GM19023 (cell line): ENCODE results near the gene EFNA5.
"Not testable (repeated sequence)": the region's sequence is repeated elsewhere in the genome, so short reads cannot be mapped to it uniquely, and the experiment has no call there.

ENCODE experiments used
- ATAC-seq: cut with Tn5 transposase; IDR thresholded peaks from one replicate; pipeline ENCODE4 v1.9.1; 2021; ENCODE audit warnings: mild to moderate bottlenecking, moderate library complexity; ENCODE audit not compliant: unreplicated experiment

The EFNA5 gene

GRCh38 chr5:107468276-107468675 is 202.5 kb downstream of the EFNA5 start:
- ATAC-seq, result no peak

- no peak for ATAC-seq
Observed at GRCh38 chr5:107467137-107467932, 203.4 kb downstream of the EFNA5 start.

- no peak for ATAC-seq
Observed at GRCh38 chr5:107466233-107466769, 204.4 kb downstream of the EFNA5 start.

DNA sequence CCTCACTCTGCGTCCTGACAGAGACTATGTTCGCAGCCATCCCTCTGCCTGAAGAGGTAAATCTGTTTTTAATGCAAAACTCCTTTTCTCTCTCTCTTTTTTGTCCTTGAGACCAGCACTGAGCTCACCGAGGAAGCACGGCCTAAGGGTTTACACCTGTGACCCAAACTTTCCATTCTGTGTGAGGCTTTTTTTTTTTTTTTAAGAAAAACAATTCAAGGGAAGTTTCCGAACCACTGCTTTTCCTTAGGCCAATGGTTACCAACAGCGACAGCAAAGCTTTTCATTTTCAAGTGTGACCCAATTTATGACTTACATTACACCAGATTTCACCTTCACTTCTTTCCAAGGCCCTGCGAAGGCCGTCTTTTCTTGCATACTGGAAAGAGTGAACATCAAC is 205.9 kb downstream of the EFNA5 start:
- no peak for ATAC-seq

DNA sequence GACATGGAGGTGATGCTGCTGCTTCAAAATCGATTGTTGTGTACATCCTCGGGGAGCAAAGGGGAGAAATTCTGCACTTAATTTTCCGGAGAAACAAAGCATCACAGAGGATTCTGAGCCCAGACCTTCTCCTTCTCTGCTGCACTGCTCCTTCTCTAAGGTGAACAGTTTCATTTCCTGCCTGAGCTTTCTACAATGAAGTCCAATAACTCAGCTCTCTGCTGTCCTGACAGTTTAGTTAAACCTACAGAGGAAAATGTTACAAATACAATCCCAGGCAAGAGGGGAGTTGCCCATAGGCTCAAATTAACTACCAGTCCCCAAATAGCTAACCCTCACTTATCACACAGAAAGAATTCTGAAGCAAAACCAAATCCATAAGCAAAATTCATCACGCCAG is 206.3 kb downstream of the EFNA5 start:
- ATAC-seq, result no peak

DNA sequence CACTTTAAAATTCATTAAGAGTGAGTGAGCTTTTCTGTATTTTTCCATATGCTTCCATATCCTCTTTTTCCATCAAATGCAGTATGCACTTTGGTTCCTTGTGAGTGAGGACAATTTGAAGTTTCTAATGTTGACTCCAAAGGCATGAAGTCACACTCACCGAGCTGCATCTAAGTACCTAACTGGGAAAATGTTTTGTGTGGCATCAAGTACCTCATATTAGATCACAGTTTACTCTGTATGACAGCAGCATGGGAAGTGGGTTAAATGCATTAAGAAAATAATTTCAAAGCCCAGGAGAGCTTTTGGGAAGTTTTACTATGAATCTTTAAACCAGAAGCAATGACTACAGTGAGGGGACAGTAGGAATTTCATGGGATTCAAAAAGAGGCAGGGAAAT is 207.0 kb downstream of the EFNA5 start:
- ATAC-seq, result no peak

GRCh38 chr5:107461770-107462169 is 209.0 kb downstream of the EFNA5 start:
- ATAC-seq, result no peak

DNA sequence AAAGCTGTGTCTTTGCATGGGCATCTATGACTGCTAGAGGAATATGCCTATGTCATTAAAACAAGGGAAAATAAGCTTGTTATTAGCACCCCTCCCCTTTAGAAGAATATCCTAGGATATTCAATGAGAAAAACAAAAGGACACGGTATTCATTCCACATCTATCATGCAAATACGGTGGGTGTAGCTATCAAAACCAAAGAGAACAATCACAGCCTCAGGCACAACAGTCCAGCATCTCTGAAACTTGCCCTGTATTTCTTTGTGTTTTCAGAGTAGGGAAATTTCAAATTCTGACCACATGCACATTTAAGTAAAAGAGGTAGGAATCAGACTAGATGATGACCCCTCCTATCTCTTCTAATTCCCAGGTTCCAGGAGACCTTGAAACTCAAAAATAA is 209.9 kb downstream of the EFNA5 start:
- no peak for ATAC-seq

DNA sequence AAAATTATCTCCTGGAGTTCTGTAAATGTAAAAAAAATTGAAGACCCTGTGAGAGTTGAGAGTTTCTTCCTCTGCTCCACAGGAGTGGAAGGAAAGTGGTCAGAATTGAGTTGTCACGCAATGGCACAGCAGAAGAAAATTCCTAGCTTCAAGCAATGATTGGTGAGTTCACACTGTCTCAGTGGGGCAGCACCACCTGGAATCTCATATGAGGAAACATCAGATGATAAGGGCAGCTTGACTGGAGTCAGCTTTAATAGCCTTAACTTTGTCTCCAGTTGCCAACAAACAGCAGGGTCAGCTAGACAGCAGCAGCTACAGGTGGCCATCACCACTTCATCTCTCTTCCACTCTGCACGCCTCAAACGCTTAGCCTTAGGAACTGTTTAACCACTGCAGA is 211.1 kb downstream of the EFNA5 start:
- ATAC-seq, result no peak

DNA sequence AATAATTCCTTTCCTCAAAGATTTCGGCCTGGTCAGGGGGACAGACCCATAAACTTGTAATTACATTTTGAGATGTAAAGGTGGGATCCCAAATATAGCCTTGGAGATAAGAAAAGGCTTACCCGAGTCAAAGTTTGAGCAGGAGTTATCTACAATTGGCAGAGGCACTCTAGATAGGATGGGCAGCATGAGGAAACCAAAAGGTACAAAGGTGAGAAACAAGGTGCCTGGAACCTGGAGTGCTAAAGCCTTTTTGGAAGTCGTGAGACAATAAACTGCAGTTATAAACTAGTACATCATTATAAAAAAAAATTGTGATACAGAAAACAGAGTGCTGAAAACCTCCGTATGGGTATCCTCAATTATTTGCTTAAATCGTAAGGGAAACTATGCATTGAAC is 212.4 kb downstream of the EFNA5 start:
- ATAC-seq, result no peak

GRCh38 chr5:107457881-107458280 is 212.9 kb downstream of the EFNA5 start:
- ATAC-seq, result no peak

DNA sequence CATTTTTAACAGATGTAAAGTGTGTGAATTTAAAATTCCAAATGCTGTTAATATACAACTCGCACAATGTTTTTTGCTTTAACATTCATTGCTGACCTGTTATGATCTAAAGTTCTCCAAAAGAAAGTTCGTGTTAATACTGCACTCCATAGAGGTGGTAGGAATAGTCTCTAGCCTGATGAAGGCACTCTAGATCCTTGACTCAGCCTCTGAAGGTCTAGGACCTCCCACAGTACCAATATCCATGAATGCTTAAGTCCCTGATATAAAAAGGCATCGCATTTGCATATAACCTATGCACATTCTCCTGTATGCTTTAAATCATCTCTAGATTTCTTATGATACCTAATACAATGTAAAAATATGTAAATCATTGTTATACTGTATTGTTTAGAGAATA is 213.6 kb downstream of the EFNA5 start:
- no peak for ATAC-seq

DNA sequence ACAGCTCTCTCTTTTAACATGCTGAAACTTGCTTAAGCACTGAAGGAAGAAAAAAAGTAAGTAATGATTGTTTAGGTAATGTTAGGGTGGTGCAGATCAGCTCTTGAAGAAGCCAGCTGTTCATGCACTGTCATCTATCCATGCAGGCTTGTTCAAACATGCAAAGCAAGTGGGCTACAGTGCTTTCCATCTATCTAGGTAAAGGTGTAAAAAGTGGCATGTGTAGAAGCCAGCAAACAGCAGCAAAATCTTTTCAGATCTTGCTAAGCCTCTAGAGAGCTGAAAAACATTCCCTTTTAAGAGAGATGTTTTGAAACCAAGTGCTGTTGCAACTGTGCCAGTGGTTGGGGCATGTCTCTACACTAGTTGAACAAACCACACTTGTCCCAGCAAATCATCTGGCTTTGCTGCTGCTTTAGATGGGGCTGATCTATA is 214.4 kb downstream of the EFNA5 start:
- peak; percentile 85 for ATAC-seq

DNA sequence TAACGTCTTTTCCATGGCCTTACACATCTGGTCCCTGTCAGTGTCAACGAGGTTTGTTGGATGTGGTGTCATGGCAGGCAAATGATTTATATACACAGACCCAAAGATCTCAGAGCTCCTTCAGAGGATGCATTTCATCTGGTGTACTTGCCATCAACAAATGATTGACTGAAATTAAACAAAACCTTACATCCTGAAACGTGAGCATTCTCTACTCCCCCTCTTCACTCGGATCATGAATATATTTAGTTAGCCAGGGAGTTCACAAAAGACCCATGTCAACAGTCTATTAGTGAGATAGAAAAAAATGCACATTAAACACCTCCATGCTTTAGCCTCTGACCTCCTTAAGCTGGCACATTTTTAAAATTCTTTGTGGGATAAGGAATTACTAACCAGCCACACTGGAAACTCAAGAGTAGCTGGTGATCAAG is 215.6 kb downstream of the EFNA5 start:
- no peak for ATAC-seq

DNA sequence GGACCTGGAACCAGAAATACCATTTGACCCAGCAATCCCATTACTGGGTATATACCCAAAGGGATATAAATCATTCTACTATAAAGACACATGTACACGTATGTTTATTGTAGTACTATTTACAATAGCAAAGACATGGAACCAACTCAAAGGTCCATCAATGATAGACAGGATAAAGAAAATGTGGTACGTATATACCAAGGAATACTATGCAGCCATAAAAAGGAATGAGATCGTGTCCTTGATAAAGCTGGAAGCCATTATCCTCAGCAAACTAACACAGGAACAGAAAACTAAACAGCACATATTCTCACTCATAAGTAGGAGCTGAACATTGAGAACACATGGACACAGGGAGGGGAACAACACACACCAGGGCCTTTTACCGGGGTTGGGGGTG is 218.9 kb downstream of the EFNA5 start:
- ATAC-seq, result not testable (repeated sequence)

DNA sequence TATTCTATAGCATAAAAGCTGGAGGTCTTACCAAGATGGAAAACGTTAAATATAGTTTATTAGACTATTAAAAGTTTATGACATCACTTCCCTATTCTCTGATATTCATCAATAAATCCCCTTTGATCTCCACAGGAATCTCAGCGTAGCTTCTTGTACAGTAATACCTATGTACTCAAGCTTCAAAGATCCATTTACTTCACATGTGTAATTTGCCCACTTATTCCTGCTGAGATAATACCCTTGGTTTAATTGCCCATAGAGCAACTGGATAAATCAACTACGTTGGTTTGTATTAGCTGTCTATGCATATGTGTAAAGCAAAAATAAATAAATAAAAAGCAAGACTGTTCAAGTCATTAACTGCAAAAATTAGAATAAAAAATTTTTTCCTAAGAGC is 219.7 kb downstream of the EFNA5 start:
- ATAC-seq, result no peak

DNA sequence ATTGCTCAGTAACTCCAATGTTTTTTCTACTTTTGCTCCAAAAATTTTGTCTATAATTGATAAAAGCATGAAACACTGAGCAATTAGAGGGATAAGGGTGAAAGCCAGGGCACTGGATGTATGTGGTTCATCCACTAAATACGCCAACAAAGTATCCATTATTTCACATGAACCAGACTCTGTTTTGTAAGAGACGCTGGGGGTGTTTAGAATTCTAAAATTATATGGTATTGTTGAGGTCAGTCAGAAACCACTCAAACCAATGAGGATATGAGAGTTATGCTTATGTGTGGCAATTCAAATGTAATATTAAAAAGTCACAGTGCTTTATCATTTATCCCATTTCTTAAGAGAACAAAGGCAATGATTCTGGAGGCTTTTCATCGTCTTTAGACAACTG is 220.2 kb downstream of the EFNA5 start:
- ATAC-seq, result no peak

- ATAC-seq, result no peak
Observed at GRCh38 chr5:107449369-107449768, 221.4 kb downstream of the EFNA5 start.

DNA sequence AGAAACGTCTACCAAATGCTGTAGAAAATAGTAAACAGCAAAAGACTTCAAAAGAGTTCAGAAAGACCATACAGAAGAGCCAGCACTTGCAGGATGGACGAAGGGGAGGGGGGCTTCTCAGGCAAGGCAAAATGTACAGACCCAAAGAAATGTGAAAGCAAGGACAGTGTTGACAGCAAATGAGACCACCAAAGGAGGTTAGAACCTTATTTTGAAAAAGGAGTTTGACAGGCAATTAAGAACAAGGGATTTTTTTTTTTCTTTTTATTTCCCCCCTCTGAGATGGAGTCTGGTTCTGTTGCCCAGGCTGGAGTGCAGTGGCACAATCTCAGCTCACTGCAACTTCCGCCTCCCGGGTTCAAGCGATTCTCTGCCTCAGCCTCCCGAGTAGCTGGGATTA is 223.2 kb downstream of the EFNA5 start:
- ATAC-seq, result no peak

GRCh38 chr5:107446972-107447371 is 223.8 kb downstream of the EFNA5 start:
- ATAC-seq, result no peak

- no peak for ATAC-seq
Observed at GRCh38 chr5:107444300-107444699, 226.4 kb downstream of the EFNA5 start.

DNA sequence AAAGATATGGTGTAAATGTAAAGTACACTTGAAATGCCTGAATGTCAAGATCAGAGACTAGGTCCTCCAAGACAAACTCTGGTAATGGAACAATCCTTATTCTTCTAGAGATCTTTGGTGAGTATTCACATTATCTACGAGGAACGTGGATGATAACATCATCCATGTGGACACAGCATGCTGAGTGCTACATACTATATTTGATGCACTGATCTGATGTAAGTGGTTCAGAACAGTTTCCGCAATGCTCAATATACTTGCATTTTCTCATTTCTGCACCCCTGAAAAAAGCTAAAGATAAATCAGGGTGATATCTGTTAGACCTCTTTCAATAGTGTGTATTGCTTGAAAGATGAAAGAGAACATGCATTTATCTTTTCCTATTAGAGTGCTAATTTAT is 226.8 kb downstream of the EFNA5 start:
- ATAC-seq, result no peak

DNA sequence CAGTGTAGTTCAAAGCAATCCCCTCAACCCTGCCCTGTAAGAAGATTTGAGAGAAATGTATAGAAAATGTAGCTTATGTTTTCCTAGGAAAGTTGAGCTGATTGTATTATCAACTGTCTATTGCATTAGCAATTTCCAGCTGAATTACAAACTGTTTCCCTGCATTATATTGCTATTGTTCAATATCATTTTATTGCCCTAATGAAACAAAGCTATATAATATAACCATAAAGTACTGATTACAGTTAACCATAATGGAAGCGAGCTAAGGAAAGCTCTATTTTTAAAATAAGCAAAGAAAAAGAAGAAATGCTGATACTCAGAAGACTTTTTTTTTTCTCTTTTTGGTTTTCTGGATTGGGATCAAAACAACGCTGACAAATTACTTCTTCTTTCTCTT is 228.3 kb downstream of the EFNA5 start:
- ATAC-seq, result no peak
